Aorta (tissue), 5 donors: ENCODE measurements around the gene STMP1. TPM values are rescaled to one million over a fixed set of nuclear protein-coding genes. Genes with fewer than 3 reads are reported as not detected.

Experiments used
- ATAC-seq: fragments of 200-7000 bp; cut with Tn5 transposase; one replicate; pipeline ENCODE4 v1.9.1; 2022; ENCODE audit warnings: moderate library complexity; ENCODE audit not compliant: low FRiP score
- DNase-seq, 2 donors: peaks; one replicate each; pipeline ENCODE4 v3.0.0-alpha.2; 2020
- H3K27ac ChIP-seq, 2 donors: one replicate each; pipeline ENCODE4 v1.5.1; 2013; ENCODE audit warnings: low read length in 2 of 2, mild to moderate bottlenecking in 2 of 2, moderate library complexity in 2 of 2, control low read depth in 1 of 2, inconsistent platforms in 1 of 2, low read depth in 1 of 2
- H3K27me3 ChIP-seq, 2 donors: one replicate each; pipeline ENCODE4 v1.6.1; 2013; ENCODE audit warnings: control low read depth in 1 of 2, low read length in 1 of 2, mild to moderate bottlenecking in 1 of 2, moderate library complexity in 1 of 2; ENCODE audit not compliant: insufficient read depth in 2 of 2, control insufficient read depth in 1 of 2
- H3K36me3 ChIP-seq, 2 donors: one replicate each; pipeline ENCODE4 v1.6.1; 2013; ENCODE audit warnings: control low read depth in 1 of 2, low read length in 1 of 2, mild to moderate bottlenecking in 1 of 2; ENCODE audit not compliant: insufficient read depth in 2 of 2, control insufficient read depth in 1 of 2
- H3K4me1 ChIP-seq, 2 donors: one replicate each; pipeline ENCODE4 v1.6.1; 2013; ENCODE audit warnings: low read length in 2 of 2, control low read depth in 1 of 2, mild to moderate bottlenecking in 1 of 2, moderate library complexity in 1 of 2; ENCODE audit not compliant: insufficient read depth in 2 of 2, control insufficient read depth in 1 of 2
- H3K4me3 ChIP-seq, 2 donors: one replicate each; pipeline ENCODE4 v1.5.1; 2013; ENCODE audit warnings: low read length in 2 of 2, control low read depth in 1 of 2, mild to moderate bottlenecking in 1 of 2
- H3K9me3 ChIP-seq: one replicate; pipeline ENCODE4 v1.6.1; 2013; ENCODE audit warnings: mild to moderate bottlenecking, low read length; ENCODE audit not compliant: control insufficient read depth
- WGBS, 2 donors: extraction: QIAGEN DNeasy Blood & Tissue Kit; methylation state at CpG; one replicate each; pipeline ENCODE4 v1.1.7; 2013; 5-methylcytosine and 5-hydroxymethylcytosine counted together
- intact Hi-C, 2 donors: fragments of 100-400 bp; cut with DNase I; formaldehyde crosslinking; loops; one replicate each; pipeline versions ENCODE4 v1.14.2 to v1.15.0; 2022
- polyA plus RNA-seq, 2 donors: library from polyadenylated mRNA; stranded (reverse); fragments of 200-250 nt; gene quantifications; one replicate each; pipeline ENCODE4 v1.2.3, GENCODE V29; 2013
- total RNA-seq, 2 donors: library from RNA; stranded (reverse); fragmentation: NEBNext Ultra II Directional; extraction: Animal tissue kit (Norgen Biotek cat#: 25700); gene quantifications; one replicate each; pipeline ENCODE4 v1.2.1, GENCODE V29; 2021
- donor health status: healthy with polysubstance abuse.
- donor health status: Bipolar disorder and iron deficiency.
- donor health status: DM: no; HTN: no; CAD: no.
- donor health status: DM: no; HTN: no; CAD: no.
- donor health status: DM: yes; HTN: yes; CAD: no.

The STMP1 gene
- total and polyA plus RNA-seq, 4 donors, result 29.8 to 43.3 (median 37.1) TPM

- ATAC-seq (peak; percentile 24), DNase-seq (no peak)
- H3K36me3 ChIP-seq, result no peaks in the 10 kb centered on the region
- 21 to 27% methylated on average over 8 to 11 of the region's 11 CpGs for WGBS, 2 donors
- intact Hi-C loops, result loop anchor here (5.0 kb wide), 4 partner anchors 33 to 52 kb away; partner anchors contain the start of genes FAM180A (in 1 of the 2) and STMP1 (in 1 of the 2)
- H3K4me3 ChIP-seq, result no peak overlapping the region
- no peaks in the 10 kb centered on the region for H3K9me3 ChIP-seq
- H3K27me3 ChIP-seq, result no peaks in the 10 kb centered on the region
- no peak overlapping the region for H3K27ac ChIP-seq
- H3K4me1 ChIP-seq, result no peaks in the 10 kb centered on the region
These were observed 48.3 kb downstream of the STMP1 start for GRCh38 chr7:135710417-135711138.

- Histone ChIP-seq H3K9me3 (no peaks in the 10 kb centered on the region), H3K27me3 (no peaks in the 10 kb centered on the region), H3K27ac (no peak overlapping the region), H3K4me3 (no peak overlapping the region), H3K36me3 (no peaks in the 10 kb centered on the region), H3K4me1 (no peaks in the 10 kb centered on the region)
- 57 to 59% methylated on average over 8 of the region's 8 CpGs for WGBS, 2 donors
- intact Hi-C loops, result loop anchor here (5.0 kb wide), 4 partner anchors 34 to 51 kb away; partner anchors contain the start of genes FAM180A (in 1 of the 2) and STMP1 (in 1 of the 2)
- ATAC-seq (no peak), DNase-seq (no peak)
These were observed 48.8 kb downstream of the STMP1 start for GRCh38 chr7:135711139-135711469.

- Histone ChIP-seq H3K27me3 (no peaks in the 10 kb centered on the region), H3K4me3 (no peak overlapping the region), H3K27ac (no peak overlapping the region), H3K4me1 (no peaks in the 10 kb centered on the region), H3K9me3 (no peaks in the 10 kb centered on the region), H3K36me3 (no peaks in the 10 kb centered on the region)
- DNase-seq, result no peak
- 70 to 72% methylated on average over 4 of the region's 4 CpGs for WGBS, 2 donors
- intact Hi-C loops, result loop anchor here (5.0 kb wide), 4 partner anchors 35 to 50 kb away; partner anchors contain the start of genes FAM180A (in 1 of the 2) and STMP1 (in 1 of the 2)
- no peak for ATAC-seq
These were observed 50.0 kb downstream of the STMP1 start for GRCh38 chr7:135712182-135712782.

- H3K36me3 ChIP-seq, result no peaks in the 10 kb centered on the region
- ATAC-seq (no peak), DNase-seq (no peak)
- WGBS, 2 donors, result 29 to 32% methylated on average over 7 of the region's 7 CpGs
- H3K4me1 ChIP-seq, result no peaks in the 10 kb centered on the region
- intact Hi-C loops, result loop anchor here (5.0 kb wide), 4 partner anchors 35 to 50 kb away; partner anchors contain the start of genes FAM180A (in 1 of the 2) and STMP1 (in 1 of the 2)
- H3K27ac ChIP-seq, result no peak overlapping the region
- H3K9me3 ChIP-seq, result no peaks in the 10 kb centered on the region
- no peaks in the 10 kb centered on the region for H3K27me3 ChIP-seq
- H3K4me3 ChIP-seq, result no peak overlapping the region
These were observed 50.5 kb downstream of the STMP1 start for GRCh38 chr7:135712796-135713195.

GRCh38 chr7:135713836-135714470 lies 51.6 kb downstream of the STMP1 start:
- H3K27ac ChIP-seq, result peak overlapping the region; percentile 15 to 72
- ATAC-seq, result no peak

GRCh38 chr7:135714534-135715009 lies 52.3 kb downstream of the STMP1 start:
- DNase-seq, result peak in 1 of 2 donors; percentile 54
- Histone ChIP-seq H3K27me3 (no peaks in the 10 kb centered on the region), H3K36me3 (no peaks in the 10 kb centered on the region), H3K4me3 (no peak overlapping the region), H3K4me1 (no peaks in the 10 kb centered on the region), H3K27ac (peak overlapping the region; percentile 15 to 60), H3K9me3 (no peaks in the 10 kb centered on the region)
- intact Hi-C loops, result loop anchor here (2.0 to 5.0 kb wide), 5 partner anchors 33 to 52 kb away; partner anchors contain the start of genes FAM180A (in 1 of the 2) and STMP1 (in 1 of the 2)
- no peak for ATAC-seq
- 32 to 35% methylated on average over 20 of the region's 20 CpGs for WGBS, 2 donors

More at GRCh38 chr7:135713836-135714470, 51.6 kb downstream of the STMP1 start:
- H3K4me1 ChIP-seq, result no peaks in the 10 kb centered on the region
- no peaks in the 10 kb centered on the region for H3K27me3 ChIP-seq
- 27 to 36% methylated on average over 4 of the region's 4 CpGs for WGBS, 2 donors
- intact Hi-C loops, result loop anchor here (2.0 to 5.0 kb wide), 5 partner anchors 33 to 52 kb away; partner anchors contain the start of genes FAM180A (in 1 of the 2) and STMP1 (in 1 of the 2)
- no peaks in the 10 kb centered on the region for H3K9me3 ChIP-seq
- H3K36me3 ChIP-seq, result no peaks in the 10 kb centered on the region
- peak in 1 of 2 donors; percentile 75 for DNase-seq
- H3K4me3 ChIP-seq, result no peak overlapping the region

- no peaks in the 10 kb centered on the region for H3K36me3 ChIP-seq
- no peaks in the 10 kb centered on the region for H3K9me3 ChIP-seq
- no peaks in the 10 kb centered on the region for H3K4me1 ChIP-seq
- ATAC-seq (no peak), DNase-seq (no peak)
- WGBS, 2 donors, result 95 to 99% methylated on average over 5 of the region's 5 CpGs
- no peaks in the 10 kb centered on the region for H3K27me3 ChIP-seq
- intact Hi-C loops, result loop anchor here in 1 of 2 donors (2.0 kb wide), 1 partner anchor 36 kb away; no protein-coding TSS in a partner anchor
- no peak overlapping the region for H3K4me3 ChIP-seq
- H3K27ac ChIP-seq, result no peak overlapping the region
These were observed 52.8 kb downstream of the STMP1 start for GRCh38 chr7:135715055-135715522.

- Histone ChIP-seq H3K36me3 (no peaks in the 10 kb centered on the region), H3K4me1 (no peaks in the 10 kb centered on the region), H3K9me3 (no peaks in the 10 kb centered on the region), H3K27me3 (no peaks in the 10 kb centered on the region), H3K4me3 (no peak overlapping the region), H3K27ac (no peak overlapping the region)
- WGBS, 2 donors, result 71 to 82% methylated on average over 1 of the region's 1 CpG
- ATAC-seq, result no peak
- intact Hi-C loops, result loop anchor here in 1 of 2 donors (2.0 kb wide), 1 partner anchor 37 kb away; no protein-coding TSS in a partner anchor
- no peak for DNase-seq
These were observed 53.4 kb downstream of the STMP1 start for GRCh38 chr7:135715673-135716072.
